HPDE6-E6E7 (cell line): Measurements from ENCODE around the gene MSANTD2.

Experiments used
- DNase-seq: peaks from one replicate; pipeline ENCODE4 v3.0.0; 2011; ENCODE audit warnings: missing footprints; ENCODE audit errors: extremely low spot score

The MSANTD2 gene

GRCh38 chr11:124821995-124822730, 22.0 kb upstream of the MSANTD2 start:
- no peak for DNase-seq

GRCh38 chr11:124817036-124817435, 16.8 kb upstream of the MSANTD2 start:
- no peak for DNase-seq

- no peak for DNase-seq
Measured at GRCh38 chr11:124814739-124815138, 14.5 kb upstream of the MSANTD2 start.

GRCh38 chr11:124812876-124813275, 12.7 kb upstream of the MSANTD2 start:
- no peak for DNase-seq

- no peak for DNase-seq
Measured at GRCh38 chr11:124811399-124812125, 11.4 kb upstream of the MSANTD2 start.

- DNase-seq, result no peak
Measured at GRCh38 chr11:124807660-124808270, 7.6 kb upstream of the MSANTD2 start.

GRCh38 chr11:124807201-124807600, 7.0 kb upstream of the MSANTD2 start:
- DNase-seq, result no peak

- DNase-seq, result no peak
Measured at GRCh38 chr11:124804884-124805283, 4.7 kb upstream of the MSANTD2 start.

GRCh38 chr11:124801636-124802312, 1.6 kb upstream of the MSANTD2 start:
- DNase-seq, result no peak

GRCh38 chr11:124801014-124801413, 808 bp upstream of the MSANTD2 start:
- peak; percentile 12 for DNase-seq

GRCh38 chr11:124799348-124800225, 619 bp downstream of the MSANTD2 start:
- DNase-seq, result peak; percentile 33

- no peak for DNase-seq
Measured at GRCh38 chr11:124798991-124799347, 1.2 kb downstream of the MSANTD2 start.

GRCh38 chr11:124796312-124796711, 3.9 kb downstream of the MSANTD2 start:
- DNase-seq, result no peak

GRCh38 chr11:124793466-124794278, 6.5 kb downstream of the MSANTD2 start:
- DNase-seq, result peak; percentile 42

- DNase-seq, result no peak
Measured at GRCh38 chr11:124791626-124792341, 8.4 kb downstream of the MSANTD2 start.

- no peak for DNase-seq
Measured at GRCh38 chr11:124788521-124788920, 11.7 kb downstream of the MSANTD2 start.

- no peak for DNase-seq
Measured at GRCh38 chr11:124784051-124784450, 16.2 kb downstream of the MSANTD2 start.

GRCh38 chr11:124783002-124783401, 17.2 kb downstream of the MSANTD2 start:
- DNase-seq, result no peak

GRCh38 chr11:124779568-124779967, 20.6 kb downstream of the MSANTD2 start:
- DNase-seq, result no peak

- DNase-seq, result no peak
Measured at GRCh38 chr11:124778281-124778680, 21.9 kb downstream of the MSANTD2 start.
